ENCODE data around the gene KLHL11. TPM values are rescaled to one million over a fixed set of nuclear protein-coding genes. Genes with fewer than 3 reads are reported as not detected.

KLHL11 gene
- total RNA-seq, 1 experiment from 2014 or later: 14.3 TPM

Small RNA genes within 50 kb of the gene (small RNA-seq; reads per million reads assigned to genes)
- not detected for gene AC125257.2

Other genes with a start within 250 kb of the KLHL11 start
- not detected in 2 replicates for gene KRT17, start 240.8 kb downstream of the KLHL11 start, total RNA-seq (2014; rRNA removed; shearing (Covaris generic); ENCODE audit: low replicate concordance)
- 101 and 172 TPM in 2 replicates for gene EIF1, start 176.5 kb downstream of the KLHL11 start, total RNA-seq (2014; rRNA removed; shearing (Covaris generic); ENCODE audit: low replicate concordance)
- gene GAST, start 153.1 kb downstream of the KLHL11 start, total RNA-seq (2014; rRNA removed; shearing (Covaris generic); ENCODE audit: low replicate concordance): not detected in 2 replicates
- gene HAP1, start 130.8 kb downstream of the KLHL11 start, total RNA-seq (2014; rRNA removed; shearing (Covaris generic); ENCODE audit: low replicate concordance): 0.04 and 0.48 TPM in 2 replicates
- 102 and 133 TPM in 2 replicates for gene JUP, start 78.7 kb downstream of the KLHL11 start, total RNA-seq (2014; rRNA removed; shearing (Covaris generic); ENCODE audit: low replicate concordance)
- gene P3H4, start 53.5 kb downstream of the KLHL11 start, total RNA-seq (2014; rRNA removed; shearing (Covaris generic); ENCODE audit: low replicate concordance): 0.61 TPM in 1 of 2 replicates, not detected in the other
- 0.54 and 1.9 TPM in 2 replicates for gene FKBP10, start 52.4 kb downstream of the KLHL11 start, total RNA-seq (2014; rRNA removed; shearing (Covaris generic); ENCODE audit: low replicate concordance)
- gene NT5C3B, start 29.2 kb downstream of the KLHL11 start, total RNA-seq (2014; rRNA removed; shearing (Covaris generic); ENCODE audit: low replicate concordance): 10.5 and 17.8 TPM in 2 replicates
- gene KLHL10, start 27.6 kb downstream of the KLHL11 start, total RNA-seq (2014; rRNA removed; shearing (Covaris generic); ENCODE audit: low replicate concordance): 0.29 TPM in 1 of 2 replicates, not detected in the other
- gene ACLY, start 53.5 kb upstream of the KLHL11 start, total RNA-seq (2014; rRNA removed; shearing (Covaris generic); ENCODE audit: low replicate concordance): 173 and 212 TPM in 2 replicates
- 0.67 and 1.0 TPM in 2 replicates for gene ODAD4, start 65.2 kb upstream of the KLHL11 start, total RNA-seq (2014; rRNA removed; shearing (Covaris generic); ENCODE audit: low replicate concordance)
- 41.3 and 79.1 TPM in 2 replicates for gene CNP, start 101.4 kb upstream of the KLHL11 start, total RNA-seq (2014; rRNA removed; shearing (Covaris generic); ENCODE audit: low replicate concordance)
- gene DNAJC7, start 152.0 kb upstream of the KLHL11 start, total RNA-seq (2014; rRNA removed; shearing (Covaris generic); ENCODE audit: low replicate concordance): 56.1 and 64.1 TPM in 2 replicates
- gene NKIRAS2, start 154.7 kb upstream of the KLHL11 start, total RNA-seq (2014; rRNA removed; shearing (Covaris generic); ENCODE audit: low replicate concordance): 28.4 and 44.9 TPM in 2 replicates
- gene C17orf113, start 185.2 kb upstream of the KLHL11 start, total RNA-seq (2014; rRNA removed; shearing (Covaris generic); ENCODE audit: low replicate concordance): not detected in 2 replicates
- not detected in 2 replicates for gene ZNF385C, start 233.1 kb upstream of the KLHL11 start, total RNA-seq (2014; rRNA removed; shearing (Covaris generic); ENCODE audit: low replicate concordance)
- 12.6 and 20.3 TPM in 2 replicates for gene DHX58, start 247.3 kb upstream of the KLHL11 start, total RNA-seq (2014; rRNA removed; shearing (Covaris generic); ENCODE audit: low replicate concordance)